NCI-H345 treated with DMSO at 0.1 percent for 48 hours (cell line): ENCODE results near the gene MRPL45.

ENCODE experiments used
- DNase-seq: peaks from one replicate; lab custom pipeline; 2025; ENCODE audit not compliant: unreplicated experiment; lab: John Stamatoyannopoulos, UW

The MRPL45 gene

GRCh38 chr17:38344420-38344745 lies 47.4 kb downstream of the MRPL45 start:
- DNase-seq = no peak

- DNase-seq = no peak
These were observed 48.8 kb downstream of the MRPL45 start for GRCh38 chr17:38345743-38346142.

GRCh38 chr17:38349097-38349730 lies 52.2 kb downstream of the MRPL45 start:
- peak; percentile 80 for DNase-seq

GRCh38 chr17:38350035-38350434 lies 53.1 kb downstream of the MRPL45 start:
- DNase-seq = no peak

- DNase-seq = peak; percentile 78
These were observed 54.6 kb downstream of the MRPL45 start, which contains the start of gene SOCS7 for GRCh38 chr17:38351412-38352222. TSS of gene SOCS7 (plus strand) at chr17:38351844. CDS start at chr17:38352053, 209 bp downstream.

- DNase-seq = no peak
These were observed 55.5 kb downstream of the MRPL45 start for GRCh38 chr17:38352245-38353085.

- DNase-seq = no peak
These were observed 56.2 kb downstream of the MRPL45 start for GRCh38 chr17:38353086-38353604.

GRCh38 chr17:38353668-38354067 lies 56.7 kb downstream of the MRPL45 start:
- no peak for DNase-seq

GRCh38 chr17:38354466-38354865 lies 57.5 kb downstream of the MRPL45 start:
- DNase-seq = no peak

GRCh38 chr17:38355251-38355650 lies 58.3 kb downstream of the MRPL45 start:
- DNase-seq = no peak

- no peak for DNase-seq
These were observed 60.6 kb downstream of the MRPL45 start for GRCh38 chr17:38357486-38358123.

- no peak for DNase-seq
These were observed 61.9 kb downstream of the MRPL45 start for GRCh38 chr17:38358586-38359513.

- no peak for DNase-seq
These were observed 64.9 kb downstream of the MRPL45 start for GRCh38 chr17:38361694-38362465.

GRCh38 chr17:38363016-38363415 lies 66.0 kb downstream of the MRPL45 start:
- no peak for DNase-seq

- no peak for DNase-seq
These were observed 67.8 kb downstream of the MRPL45 start for GRCh38 chr17:38364741-38365140.

- no peak for DNase-seq
These were observed 72.3 kb downstream of the MRPL45 start for GRCh38 chr17:38369124-38369886.
